NCI-H2081 (cell line): Measurements from ENCODE around the gene DOCK11.
"Not testable (repeated sequence)": the region's sequence is repeated elsewhere in the genome, so short reads cannot be mapped to it uniquely, and the experiment has no call there.

Experiments used
- DNase-seq, 2 experiments: peaks; one replicate each; lab custom pipeline; 2025; lab: John Stamatoyannopoulos, UW

DOCK11 gene

GRCh38 chrX:118694638-118695037 is 199.0 kb downstream of the DOCK11 start:
- DNase-seq: no peak

- DNase-seq: no peak
These were observed 203.0 kb downstream of the DOCK11 start for GRCh38 chrX:118698516-118699170.

GRCh38 chrX:118702741-118703140 is 207.1 kb downstream of the DOCK11 start:
- no peak for DNase-seq

GRCh38 chrX:118706681-118707080 is 211.1 kb downstream of the DOCK11 start:
- no peak for DNase-seq

- no peak for DNase-seq
These were observed 218.9 kb downstream of the DOCK11 start for GRCh38 chrX:118714521-118714920.

- not testable (repeated sequence) for DNase-seq
These were observed 220.3 kb downstream of the DOCK11 start for GRCh38 chrX:118715917-118716316.

GRCh38 chrX:118716833-118717232 is 221.2 kb downstream of the DOCK11 start:
- DNase-seq: not testable (repeated sequence)

- no peak for DNase-seq
These were observed 222.2 kb downstream of the DOCK11 start for GRCh38 chrX:118717678-118718391.

- no peak for DNase-seq
These were observed 223.1 kb downstream of the DOCK11 start for GRCh38 chrX:118718737-118719136.

- no peak for DNase-seq
These were observed 224.6 kb downstream of the DOCK11 start for GRCh38 chrX:118720058-118720707.

- peak in 1 of 2 experiments; percentile 23 for DNase-seq
These were observed 227.8 kb downstream of the DOCK11 start for GRCh38 chrX:118723376-118723775.

GRCh38 chrX:118724365-118724764 is 228.8 kb downstream of the DOCK11 start:
- DNase-seq: no peak

GRCh38 chrX:118724775-118725174 is 229.2 kb downstream of the DOCK11 start:
- DNase-seq: no peak

- no peak for DNase-seq
These were observed 230.8 kb downstream of the DOCK11 start for GRCh38 chrX:118726396-118726795.

GRCh38 chrX:118726887-118727685 is 231.5 kb downstream of the DOCK11 start, which contains the start of gene IL13RA1:
TSS of gene IL13RA1 (plus strand) at chrX:118727606. CDS start at chrX:118727639, 33 bp downstream.
- DNase-seq: peak; percentile 95 to 96

- DNase-seq: peak in 1 of 2 experiments; percentile 37
These were observed 232.2 kb downstream of the DOCK11 start for GRCh38 chrX:118727686-118728339.

- DNase-seq: no peak
These were observed 233.5 kb downstream of the DOCK11 start for GRCh38 chrX:118729042-118729652.

- DNase-seq: no peak
These were observed 235.1 kb downstream of the DOCK11 start for GRCh38 chrX:118730500-118731247.

- not testable (repeated sequence) for DNase-seq
These were observed 236.9 kb downstream of the DOCK11 start for GRCh38 chrX:118732551-118732950.

GRCh38 chrX:118734909-118735308 is 239.3 kb downstream of the DOCK11 start:
- no peak for DNase-seq
